ENCODE measurements around the gene ZNF384.

ZNF384 gene

DNA sequence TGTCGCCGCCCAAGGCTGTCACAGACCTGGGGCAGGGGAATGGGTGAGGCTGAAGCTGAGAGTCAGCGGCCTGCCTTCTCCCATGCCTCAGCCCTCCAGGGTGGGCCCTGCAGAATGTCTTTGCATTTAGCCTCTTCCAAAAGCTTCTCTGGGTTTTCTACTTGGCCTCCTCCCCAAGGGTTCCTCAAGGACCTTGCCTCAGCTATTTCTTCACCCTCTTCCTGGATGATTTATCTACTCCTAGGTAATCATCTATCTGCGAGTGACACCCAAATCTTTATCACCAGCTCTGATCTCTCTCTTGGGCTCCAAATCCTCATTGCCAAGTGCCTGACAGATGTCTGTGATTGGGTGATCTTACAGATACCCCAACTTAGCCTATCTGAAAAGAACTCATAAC lies 48.7 kb downstream of the ZNF384 start:
- peaks cover 5% of the 10 kb centered on the region for H3K4me1 ChIP-seq (ENCODE audit: control insufficient read depth, insufficient read depth, low read length)
- H3K27me3 ChIP-seq (ENCODE audit: control insufficient read depth, insufficient read depth, low read length, poor library complexity, severe bottlenecking) = no peaks in the 10 kb centered on the region
- H3K9me3 ChIP-seq (ENCODE audit: control insufficient read depth, low read length) = no peaks in the 10 kb centered on the region
- no peak overlapping the region for H3K27ac ChIP-seq (ENCODE audit: insufficient read depth, low read depth, low read length, poor library complexity, severe bottlenecking)
- 93 to 95% methylated on average over 4 of the region's 4 CpGs for WGBS, 2 experiments
- H3K36me3 ChIP-seq (ENCODE audit: control insufficient read depth, insufficient read depth, low read length) = peaks cover 2% of the 10 kb centered on the region
- H3K4me3 ChIP-seq (ENCODE audit: insufficient read depth, low read depth, low read length) = no peak overlapping the region

DNA sequence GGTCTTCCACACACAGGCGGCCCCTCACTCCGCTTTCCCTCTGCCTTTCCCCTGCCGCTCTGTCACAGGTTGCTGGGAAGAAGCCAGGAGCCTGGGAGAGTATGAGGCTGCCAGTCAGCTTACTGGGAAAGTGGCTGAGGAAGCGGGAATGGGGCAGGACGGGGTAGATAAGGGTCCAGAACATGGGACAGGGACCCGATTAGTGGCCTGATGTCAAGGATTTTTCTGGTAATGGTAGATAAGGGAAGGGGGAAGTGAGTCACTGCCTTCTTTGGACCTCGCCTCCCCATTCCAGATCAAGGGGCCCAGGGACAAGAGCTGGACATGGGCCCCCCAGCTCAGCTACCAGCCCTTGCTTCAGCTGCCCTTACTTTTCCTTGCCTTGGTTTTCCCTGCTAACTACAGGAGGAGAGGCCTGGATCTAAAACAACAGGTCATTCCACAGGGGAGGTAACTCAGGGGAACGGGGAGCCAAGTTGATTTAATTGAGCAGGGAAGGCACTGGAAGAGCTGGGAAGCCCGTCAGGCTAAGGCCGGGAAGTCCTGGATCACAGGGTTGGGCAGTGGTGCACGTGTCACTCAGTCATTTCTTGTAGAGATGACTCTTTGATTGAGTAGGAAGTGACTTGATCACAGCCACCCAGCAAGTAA lies 49.9 kb downstream of the ZNF384 start:
- no peaks in the 10 kb centered on the region for H3K27me3 ChIP-seq (ENCODE audit: control insufficient read depth, insufficient read depth, low read length, poor library complexity, severe bottlenecking)
- 89 to 91% methylated on average over 11 of the region's 11 CpGs for whole genome bisulfite sequencing, 2 experiments
- H3K27ac ChIP-seq (ENCODE audit: insufficient read depth, low read depth, low read length, poor library complexity, severe bottlenecking) = no peak overlapping the region
- H3K4me3 ChIP-seq (ENCODE audit: insufficient read depth, low read depth, low read length) = no peak overlapping the region
- H3K9me3 ChIP-seq (ENCODE audit: control insufficient read depth, low read length) = no peaks in the 10 kb centered on the region
- peaks cover 2% of the 10 kb centered on the region for H3K36me3 ChIP-seq (ENCODE audit: control insufficient read depth, insufficient read depth, low read length)
- H3K4me1 ChIP-seq (ENCODE audit: control insufficient read depth, insufficient read depth, low read length) = peaks cover 5% of the 10 kb centered on the region

DNA sequence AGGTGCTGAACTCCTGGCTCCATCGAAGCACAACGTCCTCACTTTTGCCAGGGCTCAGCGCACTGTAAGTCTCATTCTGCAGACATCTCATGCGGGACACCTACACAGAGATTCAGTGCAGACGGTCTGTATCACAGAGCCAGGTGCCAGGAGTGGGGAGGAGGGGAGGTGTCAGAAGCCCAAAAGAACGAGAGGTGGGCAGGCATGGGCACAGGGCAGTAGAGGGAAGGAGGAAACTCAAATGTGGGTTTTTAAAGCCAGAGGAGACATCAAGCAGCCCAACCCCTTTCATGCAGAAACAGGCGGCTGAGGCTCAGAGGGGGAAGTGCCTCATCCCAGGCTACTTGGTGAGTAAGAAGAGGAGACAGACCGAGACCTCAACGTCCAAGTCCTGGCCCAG lies 50.9 kb downstream of the ZNF384 start:
- H3K9me3 ChIP-seq (ENCODE audit: control insufficient read depth, low read length) = no peaks in the 10 kb centered on the region
- no peak overlapping the region for H3K4me3 ChIP-seq (ENCODE audit: insufficient read depth, low read depth, low read length)
- 90 to 91% methylated on average over 9 of the region's 9 CpGs for WGBS, 2 experiments
- H3K36me3 ChIP-seq (ENCODE audit: control insufficient read depth, insufficient read depth, low read length) = no peaks in the 10 kb centered on the region
- H3K27ac ChIP-seq (ENCODE audit: insufficient read depth, low read depth, low read length, poor library complexity, severe bottlenecking) = no peak overlapping the region
- peaks cover 5% of the 10 kb centered on the region for H3K4me1 ChIP-seq (ENCODE audit: control insufficient read depth, insufficient read depth, low read length)
- H3K27me3 ChIP-seq (ENCODE audit: control insufficient read depth, insufficient read depth, low read length, poor library complexity, severe bottlenecking) = no peaks in the 10 kb centered on the region

DNA sequence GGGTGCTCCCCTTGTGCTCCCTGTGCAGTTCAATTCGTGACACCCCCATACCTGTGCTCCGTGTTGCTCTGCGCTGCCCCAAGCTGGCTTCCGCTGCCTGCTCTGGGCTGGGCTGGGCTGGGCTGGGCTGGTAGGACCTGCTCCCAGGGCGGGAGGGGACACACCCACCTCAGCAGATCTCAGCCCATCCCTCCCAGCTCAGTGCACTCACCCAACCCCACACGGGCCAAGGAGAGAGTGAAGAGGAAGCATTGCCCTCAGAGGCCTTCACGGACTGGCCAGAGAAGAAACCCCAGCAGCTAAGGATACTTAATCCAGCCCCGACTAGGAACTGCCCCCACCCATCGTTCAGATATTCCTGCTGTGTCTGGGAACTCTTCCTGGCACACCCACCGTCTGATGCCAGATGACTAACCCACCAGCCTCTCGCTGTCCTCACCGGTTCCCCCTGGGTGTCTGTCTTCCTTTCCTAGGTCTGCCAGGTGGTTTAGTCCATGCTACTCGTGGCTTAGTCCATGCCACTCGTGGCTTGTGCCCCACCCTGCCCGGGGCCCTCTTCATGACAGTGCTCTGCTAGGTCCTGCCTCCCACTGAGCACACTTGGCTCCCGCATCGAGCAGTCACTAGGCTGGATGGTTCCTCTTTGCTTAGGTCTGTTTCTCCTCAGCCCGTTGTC lies 53.2 kb downstream of the ZNF384 start, which contains the start of gene LPAR5:
Gene LPAR5 (minus strand): TSS at position 104 of the 676 bp plus-strand sequence. CDS start 14,711 bp downstream, outside the sequence.
- Histone ChIP-seq H3K4me3 (ENCODE audit: insufficient read depth, low read depth, low read length) (no peak within 1 kb of the TSS), H3K9me3 (ENCODE audit: control insufficient read depth, low read length) (no peaks in the 10 kb centered on the region), H3K27me3 (ENCODE audit: control insufficient read depth, insufficient read depth, low read length, poor library complexity, severe bottlenecking) (no peaks in the 10 kb centered on the region), H3K4me1 (ENCODE audit: control insufficient read depth, insufficient read depth, low read length) (peaks cover 16% of the 10 kb centered on the region), H3K27ac (ENCODE audit: insufficient read depth, low read depth, low read length, poor library complexity, severe bottlenecking) (no peak within 1 kb of the TSS), H3K36me3 (ENCODE audit: control insufficient read depth, insufficient read depth, low read length) (no peaks in the 10 kb centered on the region)
- 71 to 75% methylated on average over 18 of the region's 18 CpGs for WGBS, 2 experiments

DNA sequence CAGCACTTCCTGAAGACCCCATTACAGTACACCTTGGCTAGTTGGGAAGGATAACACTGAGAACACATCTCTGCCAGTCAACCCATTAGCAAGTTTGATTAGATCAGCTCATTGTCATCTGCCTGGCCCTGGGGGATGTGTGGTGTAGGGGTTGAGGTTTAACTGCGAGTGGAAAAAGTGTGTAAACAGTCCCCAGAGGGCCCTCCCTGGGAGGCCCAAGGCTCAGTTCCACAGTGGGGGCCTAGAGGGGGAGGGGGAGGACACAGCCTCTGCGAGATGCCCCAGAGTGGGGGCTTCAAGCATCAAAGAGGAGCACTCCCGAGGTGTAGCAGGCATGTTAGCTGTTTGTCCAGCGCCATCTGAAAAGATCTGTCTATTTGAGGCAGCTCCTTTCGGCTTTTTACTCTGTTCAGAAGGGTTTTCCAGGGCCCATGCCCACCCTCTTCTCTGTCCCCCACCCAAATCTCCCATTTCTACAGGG lies 53.8 kb downstream of the ZNF384 start:
- Histone ChIP-seq H3K4me3 (ENCODE audit: insufficient read depth, low read depth, low read length) (no peak overlapping the region), H3K27me3 (ENCODE audit: control insufficient read depth, insufficient read depth, low read length, poor library complexity, severe bottlenecking) (no peaks in the 10 kb centered on the region), H3K4me1 (ENCODE audit: control insufficient read depth, insufficient read depth, low read length) (peaks cover 16% of the 10 kb centered on the region), H3K36me3 (ENCODE audit: control insufficient read depth, insufficient read depth, low read length) (no peaks in the 10 kb centered on the region), H3K9me3 (ENCODE audit: control insufficient read depth, low read length) (no peaks in the 10 kb centered on the region), H3K27ac (ENCODE audit: insufficient read depth, low read depth, low read length, poor library complexity, severe bottlenecking) (no peak overlapping the region)
- WGBS, 2 experiments = 66 to 69% methylated on average over 5 of the region's 5 CpGs

DNA sequence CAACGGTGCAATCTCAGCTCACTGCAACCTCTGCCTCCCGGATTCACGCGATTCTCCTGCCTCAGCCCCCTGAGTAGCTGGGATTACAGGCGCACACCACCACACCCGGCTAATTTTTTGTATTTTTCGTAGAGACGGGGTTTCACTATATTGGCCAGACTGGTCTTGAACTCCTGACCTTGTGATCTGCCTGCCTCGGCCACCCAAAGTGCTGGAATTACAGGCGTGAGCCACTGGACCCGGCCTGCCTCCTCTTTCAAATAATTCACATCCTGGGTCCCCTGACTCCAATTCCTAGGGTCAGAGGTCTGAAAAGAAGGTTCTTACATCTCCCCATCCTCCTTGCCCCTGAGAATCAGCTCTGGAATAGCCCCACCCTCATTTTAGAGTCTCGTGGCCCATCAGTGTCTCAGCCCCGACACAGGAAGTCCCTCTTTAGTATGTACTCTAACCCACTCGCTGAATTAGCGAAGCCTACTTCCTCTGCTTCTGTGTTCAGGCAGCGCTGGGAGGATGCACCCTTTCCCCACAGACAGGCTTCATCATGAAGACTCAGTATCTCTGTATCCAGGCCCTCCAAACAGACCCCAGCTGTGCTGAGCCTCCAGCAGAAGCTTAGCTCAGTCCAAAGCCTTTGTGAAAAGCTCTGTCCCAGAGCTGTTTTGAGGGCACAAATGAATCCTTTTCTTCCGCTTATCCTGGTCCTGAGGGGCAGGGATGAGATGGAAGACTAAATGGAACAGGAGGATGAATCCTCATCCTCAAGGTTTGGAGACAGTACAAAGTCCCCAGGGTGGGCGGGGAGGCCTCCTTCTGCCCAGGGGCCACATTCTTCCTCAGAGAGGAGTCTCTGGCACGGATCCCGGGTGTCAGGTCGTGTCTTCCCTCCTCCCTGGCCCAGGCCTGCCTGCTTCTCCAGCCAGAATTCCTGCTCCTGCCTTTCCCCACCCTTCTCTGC lies 56.9 kb downstream of the ZNF384 start:
- 82% methylated on average over 21 of the region's 21 CpGs for WGBS, 2 experiments
- no peak overlapping the region for H3K4me3 ChIP-seq (ENCODE audit: insufficient read depth, low read depth, low read length)
- no peaks in the 10 kb centered on the region for H3K27me3 ChIP-seq (ENCODE audit: control insufficient read depth, insufficient read depth, low read length, poor library complexity, severe bottlenecking)
- no peaks in the 10 kb centered on the region for H3K36me3 ChIP-seq (ENCODE audit: control insufficient read depth, insufficient read depth, low read length)
- peak overlapping the region; percentile 56 for H3K27ac ChIP-seq (ENCODE audit: insufficient read depth, low read depth, low read length, poor library complexity, severe bottlenecking)
- peaks cover 16% of the 10 kb centered on the region for H3K4me1 ChIP-seq (ENCODE audit: control insufficient read depth, insufficient read depth, low read length)
- no peaks in the 10 kb centered on the region for H3K9me3 ChIP-seq (ENCODE audit: control insufficient read depth, low read length)

DNA sequence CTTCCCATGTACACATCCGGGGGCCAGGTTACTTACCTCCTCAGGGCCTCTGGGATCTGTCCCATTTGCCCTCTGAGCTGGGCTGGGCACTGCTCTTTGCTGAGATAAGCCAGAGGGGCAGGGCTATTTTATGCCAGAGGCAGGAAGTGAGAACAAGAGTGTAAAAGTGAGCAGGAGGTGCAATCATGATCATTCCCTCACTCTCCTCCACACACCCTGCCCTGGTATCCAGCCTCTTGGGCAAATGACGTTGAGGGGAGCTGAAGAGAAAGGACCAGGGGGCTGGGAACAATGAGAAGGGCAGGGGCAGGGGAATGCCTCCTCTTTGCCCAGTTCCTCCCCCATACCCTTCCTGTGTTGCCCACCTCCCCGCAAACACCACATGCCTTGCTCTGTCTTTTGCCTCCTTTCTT lies 57.6 kb downstream of the ZNF384 start:
- Histone ChIP-seq H3K4me3 (ENCODE audit: insufficient read depth, low read depth, low read length) (no peak overlapping the region), H3K9me3 (ENCODE audit: control insufficient read depth, low read length) (no peaks in the 10 kb centered on the region), H3K36me3 (ENCODE audit: control insufficient read depth, insufficient read depth, low read length) (no peaks in the 10 kb centered on the region), H3K27ac (ENCODE audit: insufficient read depth, low read depth, low read length, poor library complexity, severe bottlenecking) (no peak overlapping the region), H3K27me3 (ENCODE audit: control insufficient read depth, insufficient read depth, low read length, poor library complexity, severe bottlenecking) (no peaks in the 10 kb centered on the region), H3K4me1 (ENCODE audit: control insufficient read depth, insufficient read depth, low read length) (peaks cover 16% of the 10 kb centered on the region)
- 73 to 88% methylated on average over 3 of the region's 3 CpGs for WGBS, 2 experiments

DNA sequence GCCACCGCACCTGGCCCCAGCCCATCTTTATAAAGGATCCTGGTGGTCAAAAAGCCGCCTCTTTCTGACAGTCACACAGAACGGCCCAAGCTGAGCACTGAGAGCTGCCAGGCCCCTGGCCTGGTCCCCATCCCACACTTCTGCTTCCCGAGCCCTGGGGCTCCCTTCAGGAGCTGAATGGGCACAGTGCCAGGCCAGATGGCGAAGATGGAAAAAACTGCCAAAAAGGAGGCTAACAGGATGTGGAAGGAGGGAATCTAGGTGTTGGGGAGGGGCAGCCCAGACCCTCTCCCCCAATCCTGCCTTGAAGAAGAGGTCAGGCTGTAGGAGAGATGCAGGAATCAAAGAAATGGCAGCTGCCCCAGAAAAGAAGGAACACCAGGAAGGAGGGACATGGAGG lies 58.4 kb downstream of the ZNF384 start:
- 75 to 77% methylated on average over 5 of the region's 5 CpGs for WGBS, 2 experiments
- Histone ChIP-seq H3K4me1 (ENCODE audit: control insufficient read depth, insufficient read depth, low read length) (peaks cover 12% of the 10 kb centered on the region), H3K9me3 (ENCODE audit: control insufficient read depth, low read length) (no peaks in the 10 kb centered on the region), H3K4me3 (ENCODE audit: insufficient read depth, low read depth, low read length) (no peak overlapping the region), H3K27me3 (ENCODE audit: control insufficient read depth, insufficient read depth, low read length, poor library complexity, severe bottlenecking) (no peaks in the 10 kb centered on the region), H3K36me3 (ENCODE audit: control insufficient read depth, insufficient read depth, low read length) (no peaks in the 10 kb centered on the region), H3K27ac (ENCODE audit: insufficient read depth, low read depth, low read length, poor library complexity, severe bottlenecking) (no peak overlapping the region)

DNA sequence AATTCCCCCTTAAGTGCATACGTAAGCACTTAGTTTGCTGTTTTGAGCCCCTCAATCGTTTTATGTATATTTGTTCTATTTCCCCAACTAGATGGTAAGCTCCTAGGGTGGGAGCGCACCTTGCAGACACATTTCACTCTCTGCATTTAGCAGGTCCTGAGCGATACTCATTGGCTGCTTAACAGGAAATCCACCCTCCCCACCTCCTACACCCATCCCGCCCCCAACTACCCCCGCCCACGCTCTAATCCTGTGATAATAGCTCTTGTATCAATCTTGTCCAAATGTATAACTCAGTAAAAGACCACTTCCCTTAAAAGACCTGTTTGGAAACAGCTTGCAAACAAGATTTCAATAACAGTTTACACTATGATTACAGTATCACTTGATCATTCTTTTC lies 61.6 kb downstream of the ZNF384 start:
- Histone ChIP-seq H3K27ac (ENCODE audit: insufficient read depth, low read depth, low read length, poor library complexity, severe bottlenecking) (no peak overlapping the region), H3K4me3 (ENCODE audit: insufficient read depth, low read depth, low read length) (no peak overlapping the region), H3K27me3 (ENCODE audit: control insufficient read depth, insufficient read depth, low read length, poor library complexity, severe bottlenecking) (no peaks in the 10 kb centered on the region), H3K4me1 (ENCODE audit: control insufficient read depth, insufficient read depth, low read length) (peaks cover 4% of the 10 kb centered on the region), H3K36me3 (ENCODE audit: control insufficient read depth, insufficient read depth, low read length) (no peaks in the 10 kb centered on the region), H3K9me3 (ENCODE audit: control insufficient read depth, low read length) (no peaks in the 10 kb centered on the region)
- 75 to 78% methylated on average over 6 to 7 of the region's 7 CpGs for WGBS, 2 experiments
